Neural cell (in vitro differentiated cells): ENCODE data around the gene ZNF512. TPM values are rescaled to one million over a fixed set of nuclear protein-coding genes. Genes with fewer than 3 reads are reported as not detected.

Experiments used
- H2AFZ ChIP-seq: fragments of 200-600, 300-800 bp; sonication (generic), shearing (Covaris generic); 2 replicates; pipeline ENCODE4 v1.6.0; 2014; ENCODE audit warnings: low read depth, mild to moderate bottlenecking, antibody characterized with exemption, low read length, moderate library complexity
- H3F3A ChIP-seq: fragments of 200-600 bp; shearing (Covaris generic); 2 replicates; pipeline ENCODE4 v1.6.1; 2016; ENCODE audit warnings: mild to moderate bottlenecking, moderate library complexity, mixed read lengths, antibody characterized with exemption, low read length; ENCODE audit not compliant: insufficient read depth, poor library complexity, severe bottlenecking
- H3K27ac ChIP-seq: fragments of 200-600, 300-800 bp; sonication (generic), shearing (Covaris generic); 2 replicates; pipeline ENCODE4 v1.5.1; 2014; ENCODE audit warnings: mild to moderate bottlenecking, low read length, moderate library complexity
- H3K27me3 ChIP-seq: fragments of 300-800, 200-600 bp; sonication (generic), shearing (Covaris generic); 2 replicates; pipeline ENCODE4 v1.6.0; 2014; ENCODE audit warnings: mild to moderate bottlenecking, low read depth, low read length, moderate library complexity; ENCODE audit not compliant: insufficient read depth
- H3K36me3 ChIP-seq: fragments of 300-800, 200-600 bp; sonication (generic), shearing (Covaris generic); 2 replicates; pipeline ENCODE4 v1.5.1; 2014; ENCODE audit warnings: mild to moderate bottlenecking, antibody characterized with exemption, low read length, moderate library complexity; ENCODE audit not compliant: insufficient read depth
- H3K4me2 ChIP-seq: fragments of 300-800, 200-600 bp; sonication (generic), shearing (Covaris generic); 2 replicates; pipeline ENCODE4 v1.6.0; 2014; ENCODE audit warnings: mild to moderate bottlenecking, low read length
- H3K4me3 ChIP-seq: fragments of 300-800, 200-600 bp; sonication (generic), shearing (Covaris generic); 2 replicates; pipeline ENCODE4 v1.5.1; 2014; ENCODE audit warnings: mild to moderate bottlenecking, low read length, moderate library complexity
- H3K79me2 ChIP-seq: fragments of 200-600 bp; shearing (Covaris generic); replicated peaks from 2 replicates; pipeline ENCODE4 v1.6.0; 2014; ENCODE audit warnings: mild to moderate bottlenecking, low read length, moderate library complexity; ENCODE audit not compliant: insufficient read depth
- H3K9ac ChIP-seq: fragments of 300-800, 200-600 bp; sonication (generic), shearing (Covaris generic); 2 replicates; pipeline ENCODE4 v1.6.1; 2016; ENCODE audit warnings: mild to moderate bottlenecking, low read length, mixed read lengths
- H3K9me2 ChIP-seq: fragments of 200-600 bp; shearing (Covaris generic); 2 replicates; pipeline ENCODE4 v1.6.1; 2016; ENCODE audit warnings: mild to moderate bottlenecking, low read length, mixed read lengths; ENCODE audit not compliant: insufficient read depth
- H3K9me3 ChIP-seq: fragments of 200-600, 300-800 bp; sonication (generic), shearing (Covaris generic); 2 replicates; pipeline ENCODE4 v1.6.1; 2016; ENCODE audit warnings: mild to moderate bottlenecking, mixed run types, low read length, moderate library complexity, mixed read lengths
- H4K20me1 ChIP-seq: fragments of 200-600 bp; shearing (Covaris generic); 2 replicates; pipeline ENCODE4 v1.6.1; 2016; ENCODE audit warnings: mild to moderate bottlenecking, mixed run types; ENCODE audit not compliant: insufficient read depth
- CTCF ChIP-seq: fragments of 450-650 bp; IDR thresholded peaks from 2 replicates; pipeline ENCODE4 v1.5.1; 2014; ENCODE audit warnings: antibody characterized with exemption, mild to moderate bottlenecking, moderate library complexity; ENCODE audit not compliant: poor library complexity, severe bottlenecking
- EP300 ChIP-seq: fragments of 450-650 bp; conservative IDR thresholded peaks from 2 replicates; pipeline ENCODE4 v1.6.1; 2014; ENCODE audit warnings: antibody characterized with exemption, mild to moderate bottlenecking, moderate library complexity; ENCODE audit not compliant: poor library complexity, severe bottlenecking
- EZH2 ChIP-seq: fragments of 200-600, 300-800 bp; shearing (Covaris generic), sonication (generic); IDR thresholded peaks from 2 replicates; pipeline ENCODE4 v1.6.1; 2014; ENCODE audit warnings: antibody characterized with exemption, low read length, borderline replicate concordance, mild to moderate bottlenecking; ENCODE audit not compliant: insufficient read depth, poor library complexity, severe bottlenecking
- MXI1 ChIP-seq: fragments of 450-650 bp; conservative IDR thresholded peaks from 2 replicates; pipeline ENCODE4 v1.6.1; 2014; ENCODE audit warnings: antibody characterized with exemption, mild to moderate bottlenecking; ENCODE audit not compliant: poor library complexity, severe bottlenecking
- POLR2AphosphoS5 ChIP-seq: IDR thresholded peaks from 2 replicates; pipeline ENCODE4 v1.6.1; 2012
- RAD21 ChIP-seq: fragments of 450-650 bp; conservative IDR thresholded peaks from 2 replicates; pipeline ENCODE4 v1.6.1; 2014; ENCODE audit warnings: antibody characterized with exemption, mild to moderate bottlenecking, moderate library complexity
- REST ChIP-seq: IDR thresholded peaks from 2 replicates; pipeline ENCODE4 v1.6.1; 2012; ENCODE audit warnings: borderline replicate concordance
- SMC3 ChIP-seq: fragments of 450-650 bp; conservative IDR thresholded peaks from 2 replicates; pipeline ENCODE4 v1.6.1; 2014; ENCODE audit warnings: antibody characterized with exemption, mild to moderate bottlenecking, moderate library complexity; ENCODE audit not compliant: poor library complexity
- TAF1 ChIP-seq: IDR thresholded peaks from 2 replicates; pipeline ENCODE4 v1.6.1; 2012; ENCODE audit warnings: low read depth
- polyA plus RNA-seq: library from polyadenylated mRNA; depleted of rRNA; stranded (reverse); fragments of >200 nt; gene quantifications from 2 replicates; pipeline ENCODE4 v1.2.3, GENCODE V29; 2014

Gene ZNF512
- polyA plus RNA-seq, 1 donor from 2014 or later, result 30.8 TPM

DNA sequence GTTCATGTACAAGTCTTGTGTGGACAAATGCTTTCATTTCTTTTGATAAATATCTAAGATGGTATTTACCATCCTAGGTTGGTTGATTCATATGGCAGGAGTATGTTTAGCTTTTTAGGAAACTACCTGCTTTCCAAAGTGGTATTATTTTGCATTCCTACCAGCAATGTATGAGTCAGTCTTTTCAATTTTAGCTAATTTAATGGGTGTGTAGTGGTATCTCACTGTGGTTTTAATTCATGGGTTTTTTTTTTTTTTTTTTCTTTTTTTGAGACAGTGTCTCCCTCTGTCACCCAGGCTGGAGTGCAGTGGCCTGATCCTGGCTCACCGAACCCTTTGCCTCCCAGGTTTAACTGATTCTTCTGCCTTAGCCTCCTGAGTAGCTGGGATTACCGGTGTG lies 4.2 kb downstream of the ZNF512 start:
- Histone ChIP-seq H3K79me2 (peaks cover 43% of the 10 kb centered on the region), H3K36me3 (no peaks in the 10 kb centered on the region), H3K4me2 (no peak overlapping the region), H3K9ac (no peak overlapping the region), H3K27me3 (no peaks in the 10 kb centered on the region), H3K9me3 (no peaks in the 10 kb centered on the region), H3K4me3 (no peak overlapping the region), H3K9me2 (no peaks in the 10 kb centered on the region), H2AFZ (no peak overlapping the region), H3F3A (no peaks in the 10 kb centered on the region), H3K27ac (no peak overlapping the region), H4K20me1 (no peaks in the 10 kb centered on the region)
- TF ChIP-seq SMC3 (no peak), POLR2AphosphoS5 (no peak), REST (no peak), RAD21 (no peak), CTCF (no peak), TAF1 (no peak), EP300 (no peak), EZH2 (no peak), MXI1 (no peak)

- Histone ChIP-seq H3K4me3 (no peak overlapping the region), H3K27ac (no peak overlapping the region), H4K20me1 (no peaks in the 10 kb centered on the region), H3K9me2 (no peaks in the 10 kb centered on the region), H3K9me3 (no peaks in the 10 kb centered on the region), H3K9ac (no peak overlapping the region), H3F3A (no peaks in the 10 kb centered on the region), H3K79me2 (peaks cover 43% of the 10 kb centered on the region), H2AFZ (no peak overlapping the region), H3K4me2 (no peak overlapping the region), H3K36me3 (no peaks in the 10 kb centered on the region), H3K27me3 (no peaks in the 10 kb centered on the region)
- TF ChIP-seq POLR2AphosphoS5, result no peak
- TF ChIP-seq EZH2, result no peak
- no peak for TF ChIP-seq TAF1
- TF ChIP-seq SMC3, result no peak
- no peak for TF ChIP-seq CTCF
- TF ChIP-seq RAD21, result no peak
- no peak for TF ChIP-seq EP300
- TF ChIP-seq MXI1, result no peak
- no peak for TF ChIP-seq REST
These were observed 5.5 kb downstream of the ZNF512 start for GRCh38 chr2:27588308-27588707.
